Measurements from ENCODE around the gene EIF2B2.

EIF2B2 gene

DNA sequence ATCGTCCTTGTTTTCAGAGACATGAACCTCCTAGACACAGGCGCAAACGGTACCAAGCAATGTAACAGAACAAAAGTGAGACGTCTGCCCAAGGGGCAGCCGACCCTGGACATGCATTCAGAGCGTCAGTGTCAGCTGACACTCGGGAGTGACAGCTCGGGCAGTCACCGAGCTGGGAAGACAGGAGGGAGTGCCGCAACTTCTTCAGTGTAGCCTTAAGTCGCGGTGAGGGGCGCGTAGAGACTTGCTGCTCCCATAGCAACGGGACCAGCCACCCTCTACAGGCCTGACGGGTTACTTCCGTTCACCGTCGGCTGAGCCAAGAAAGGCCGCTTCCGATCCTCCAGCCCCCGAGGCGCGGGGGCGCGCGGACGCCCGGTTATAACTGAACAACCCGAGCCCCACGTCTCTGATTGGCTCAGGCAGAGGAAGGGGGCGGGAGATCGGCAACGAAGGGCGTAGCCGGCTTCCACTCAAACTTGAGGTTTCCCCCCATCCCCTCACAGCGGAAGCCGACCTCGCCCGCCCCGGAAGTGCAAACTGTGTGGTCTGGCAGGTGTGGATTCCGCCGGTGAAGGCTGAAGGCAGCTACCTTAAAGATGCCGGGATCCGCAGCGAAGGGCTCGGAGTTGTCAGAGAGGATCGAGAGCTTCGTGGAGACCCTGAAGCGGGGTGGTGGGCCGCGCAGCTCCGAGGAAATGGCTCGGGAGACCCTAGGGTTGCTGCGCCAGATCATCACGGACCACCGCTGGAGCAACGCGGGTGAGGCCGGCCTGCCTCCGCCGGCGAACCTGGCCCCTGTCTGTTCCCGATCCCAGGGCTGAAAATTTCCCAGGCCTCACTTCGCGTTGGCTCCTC is at the start of gene EIF2B2:
Gene EIF2B2 (plus strand): TSS at position 530 of the 858 bp plus-strand sequence. CDS start 70 bp downstream, at position 600.
- DNase-seq: peak; percentile 88

- no peak for DNase-seq
Observed at GRCh38 chr14:74953686-74954085, 49.0 kb upstream of the EIF2B2 start.

DNA sequence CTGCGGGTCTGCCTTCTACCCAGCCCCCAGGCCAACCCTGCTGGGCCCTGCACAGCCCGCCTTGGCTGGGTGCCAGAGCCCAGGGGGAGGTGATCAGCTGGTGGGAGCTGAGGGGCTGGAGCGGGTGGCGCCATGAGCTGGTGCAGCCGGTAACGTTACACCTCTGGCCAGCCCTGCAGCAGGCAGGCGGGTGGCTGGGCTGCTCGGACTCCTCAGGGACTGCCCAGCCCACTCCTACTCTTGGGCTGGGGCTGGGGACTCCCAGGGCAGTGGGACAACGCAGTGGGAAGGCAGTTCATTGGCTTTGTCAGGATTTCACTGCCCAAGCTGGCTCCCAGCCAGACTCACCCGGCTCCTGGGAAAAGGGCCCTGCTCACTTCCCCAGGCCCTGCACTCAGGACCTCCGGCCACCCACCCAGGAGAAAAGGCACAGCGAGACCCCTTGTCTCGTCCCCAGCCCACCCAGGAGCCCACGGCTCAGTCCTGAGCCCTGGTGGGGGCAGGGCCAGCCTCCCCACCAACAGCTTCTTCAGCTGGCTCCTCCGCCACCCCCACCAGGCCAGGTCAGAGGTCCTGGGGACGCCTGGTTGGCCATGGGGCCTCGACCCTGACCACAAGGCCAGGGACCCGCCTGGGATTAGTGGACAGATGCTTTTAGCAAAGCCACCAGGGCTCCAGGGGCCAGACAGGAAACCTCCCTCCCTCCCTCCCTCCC is 48.3 kb upstream of the EIF2B2 start:
- DNase-seq: no peak

GRCh38 chr14:74954947-74955228 is 47.8 kb upstream of the EIF2B2 start:
- DNase-seq: no peak

DNA sequence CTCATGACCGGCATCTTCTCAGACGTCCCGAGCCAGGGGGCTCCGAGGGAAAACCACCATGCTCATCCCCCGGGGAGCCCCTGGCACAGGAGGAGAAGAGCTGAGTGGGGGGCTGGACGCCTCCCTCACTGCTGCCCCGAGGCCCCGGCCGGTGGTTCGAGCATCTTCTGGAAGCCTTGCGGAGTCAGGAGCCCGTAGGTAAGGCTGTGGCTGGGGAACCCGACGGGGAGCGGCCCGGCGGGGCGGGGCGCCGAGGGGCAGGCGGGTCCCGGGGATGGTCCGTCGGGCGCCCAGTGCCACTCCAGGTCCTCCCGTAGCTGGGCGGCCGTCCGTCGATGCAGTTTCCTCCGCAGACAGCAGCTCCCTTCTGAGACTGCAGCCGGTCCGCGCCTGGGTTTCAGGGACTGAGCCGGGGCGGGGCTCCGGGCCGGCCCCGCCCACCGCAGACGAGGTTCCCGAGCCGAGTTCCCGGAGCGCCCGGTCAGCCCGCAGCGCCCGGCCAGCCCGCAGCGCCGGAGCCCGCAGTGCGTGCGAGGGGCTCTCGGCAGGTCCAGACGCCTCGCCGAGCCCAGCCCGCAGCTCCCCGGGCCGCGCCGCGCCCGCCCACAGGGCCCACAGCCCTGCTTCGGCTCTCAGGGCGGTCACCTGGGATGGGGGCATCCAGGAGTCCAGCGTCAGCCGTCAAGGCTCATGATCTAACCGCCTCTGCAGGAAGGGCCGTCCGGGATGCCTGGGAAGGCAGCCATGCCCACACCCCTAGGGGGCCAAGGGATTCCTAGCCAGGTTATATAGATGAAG is 47.3 kb upstream of the EIF2B2 start, which contains the start of gene PGF:
Gene PGF (minus strand): TSS at position 369 of the 798 bp plus-strand sequence. CDS start 355 bp downstream, at position 14.
- DNase-seq: no peak

GRCh38 chr14:74956027-74956279 is 46.8 kb upstream of the EIF2B2 start:
- no peak for DNase-seq

- no peak for DNase-seq
Observed at GRCh38 chr14:74956280-74957072, 46.2 kb upstream of the EIF2B2 start.

GRCh38 chr14:74959596-74960180 is 43.0 kb upstream of the EIF2B2 start:
- DNase-seq: no peak

DNA sequence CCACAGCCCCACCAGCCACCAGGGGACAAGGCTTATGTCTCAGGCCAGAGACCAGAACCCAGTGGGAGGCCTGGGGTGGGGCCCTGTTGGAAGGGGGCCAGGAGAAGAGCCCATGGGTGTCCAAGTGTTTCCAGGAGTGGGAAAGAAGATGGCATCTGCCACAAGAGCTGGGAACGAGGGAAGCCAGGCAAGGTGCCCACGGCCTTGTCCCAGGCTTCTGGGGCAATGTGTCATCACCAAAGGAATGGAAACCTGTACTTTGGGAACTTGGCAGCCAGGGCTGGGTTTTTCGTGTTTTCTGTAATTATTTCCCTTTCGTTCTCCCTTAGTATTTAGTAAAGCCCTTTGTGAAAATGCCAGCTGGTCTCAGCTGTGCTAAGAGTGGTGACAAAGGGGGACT is 42.0 kb upstream of the EIF2B2 start:
- DNase-seq: no peak

DNA sequence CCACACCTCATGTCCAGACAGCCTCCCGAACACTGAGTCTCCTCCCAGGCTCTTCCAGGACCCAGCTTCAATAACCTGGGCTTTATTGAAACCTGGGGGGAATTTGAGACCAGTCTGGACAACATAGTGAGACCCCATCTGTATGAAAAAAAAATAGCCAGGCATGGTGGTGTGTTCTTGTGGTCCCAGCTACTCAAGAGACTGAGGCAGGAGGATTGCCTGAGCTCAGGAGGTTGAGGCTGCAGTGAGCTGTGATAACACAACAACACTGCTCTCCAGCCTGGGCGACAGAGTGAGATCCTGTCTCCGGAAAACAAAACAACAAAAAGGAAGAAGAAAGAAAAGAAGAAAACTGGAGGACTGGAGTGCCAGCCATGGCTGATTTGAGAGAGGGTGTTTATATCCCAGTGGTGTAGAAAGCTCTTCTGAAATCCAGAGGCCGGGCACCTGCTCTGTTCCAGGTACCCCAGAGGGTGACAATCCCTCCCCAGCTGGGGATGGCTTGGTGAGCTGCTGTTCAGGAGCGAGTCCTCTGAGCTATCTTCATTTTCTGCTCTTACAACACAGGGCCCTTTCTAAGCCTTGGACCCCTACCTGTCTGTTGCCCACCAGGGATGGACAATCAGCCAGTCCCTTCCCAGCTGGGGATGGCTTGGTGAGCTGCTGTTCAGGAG is 41.3 kb upstream of the EIF2B2 start:
- DNase-seq: no peak

DNA sequence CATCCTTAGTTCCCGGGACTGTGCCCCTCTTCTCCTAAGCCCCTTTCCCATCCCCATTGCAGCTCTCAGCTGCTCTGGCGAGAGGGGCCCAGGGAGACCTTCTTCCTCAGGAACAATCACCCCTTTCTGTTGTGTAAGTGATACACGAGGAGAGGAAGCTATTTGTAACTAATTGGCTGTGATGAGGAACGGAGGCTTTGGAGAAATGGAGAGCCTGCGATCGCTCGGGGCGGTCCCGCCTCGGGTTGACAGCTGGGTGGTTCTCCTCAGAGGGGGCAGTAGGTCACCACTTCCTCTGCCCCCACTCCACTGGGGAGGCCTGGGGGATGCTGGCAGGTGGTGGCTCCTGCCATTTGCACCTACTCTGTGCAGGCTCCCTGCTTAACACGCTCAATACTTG is 40.7 kb upstream of the EIF2B2 start:
- no peak for DNase-seq

- DNase-seq: no peak
Observed at GRCh38 chr14:74962493-74962892, 40.2 kb upstream of the EIF2B2 start.

- no peak for DNase-seq
Observed at GRCh38 chr14:74963178-74963704, 39.5 kb upstream of the EIF2B2 start.

DNA sequence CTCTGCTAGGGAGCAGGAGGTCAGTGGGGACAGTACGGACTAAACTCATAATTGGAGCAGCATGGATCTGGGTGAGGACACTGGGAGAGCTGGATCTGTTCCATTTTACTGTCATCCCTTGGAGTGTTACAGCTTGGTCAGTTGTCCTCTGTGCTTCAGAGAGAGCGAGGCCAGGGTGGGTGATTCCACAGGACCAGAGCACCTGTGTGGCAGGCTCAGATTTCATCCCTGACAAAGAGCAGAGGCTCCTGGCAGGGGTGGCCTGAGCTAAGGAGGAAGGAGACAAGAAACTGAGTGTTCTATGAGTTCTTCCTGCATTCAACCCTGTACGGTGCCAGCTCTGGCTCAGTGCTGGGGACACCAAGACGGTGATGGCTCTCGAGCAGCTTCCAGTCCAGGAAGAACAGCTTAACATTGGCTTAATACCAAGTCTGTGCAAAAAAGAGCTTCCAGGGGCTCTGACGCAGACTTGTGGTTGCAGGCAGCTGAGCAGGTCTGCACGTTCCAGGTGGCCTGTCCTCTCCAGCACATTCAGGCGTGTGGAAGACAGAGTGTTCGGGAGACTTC is 38.9 kb upstream of the EIF2B2 start:
- DNase-seq: no peak

GRCh38 chr14:74964787-74965485 is 37.8 kb upstream of the EIF2B2 start:
- DNase-seq: no peak

GRCh38 chr14:74965486-74966153 is 37.1 kb upstream of the EIF2B2 start:
- DNase-seq: no peak

GRCh38 chr14:74968811-74969210 is 33.9 kb upstream of the EIF2B2 start:
- no peak for DNase-seq

- no peak for DNase-seq
Observed at GRCh38 chr14:74973003-74973653, 29.6 kb upstream of the EIF2B2 start.

DNA sequence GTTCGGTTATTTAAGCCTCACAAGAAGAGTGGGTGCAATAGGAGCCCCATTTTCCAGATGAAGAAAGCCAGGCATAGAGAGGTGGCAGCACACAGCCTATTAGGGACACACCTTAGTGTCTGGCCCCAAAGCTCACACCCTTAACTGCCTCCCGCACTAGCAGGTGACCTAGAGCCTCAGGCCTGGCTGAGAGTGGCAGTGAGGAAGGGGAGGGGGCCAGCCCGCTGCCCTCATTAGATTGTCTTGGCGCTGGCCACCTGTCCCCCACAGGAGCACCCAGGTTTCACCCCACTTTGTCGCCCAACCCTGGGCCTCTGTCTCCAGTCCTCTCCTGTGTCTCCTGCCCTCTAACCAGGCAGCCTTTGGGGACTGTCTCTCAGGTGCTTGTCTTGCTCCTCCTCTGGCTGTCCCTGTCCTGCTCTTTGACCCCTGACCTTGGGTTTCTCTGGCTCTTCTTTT is 28.8 kb upstream of the EIF2B2 start:
- DNase-seq: no peak

Data from kidney glomerular epithelial cell (primary cell).